PC-3 (cell line): ENCODE data around the gene CETN1. TPM values are rescaled to one million over a fixed set of nuclear protein-coding genes. Genes with fewer than 3 reads are reported as not detected.

Source experiments
- ATAC-seq: fragments of 200-7000 bp; cut with Tn5 transposase; 2 replicates; pipeline ENCODE4 v1.9.1; 2020; ENCODE audit warnings: mild to moderate bottlenecking, moderate library complexity
- BruUV-seq: library from RNA; stranded (reverse); fragments of 400-500 nt; replicated peaks from 2 replicates; lab custom pipeline; 2021; lab: Mats Ljungman, UMichigan
- CTCF ChIA-PET: fragments of 300-600 bp; sonication (Branson Sonifier 250); formaldehyde crosslinking; loops from one replicate; lab custom pipeline; 2022; ENCODE audit warnings: antibody characterized with exemption; lab: Charles Lee
- POLR2A ChIA-PET: fragments of 300-600 bp; sonication (Branson Sonifier 250); formaldehyde crosslinking; loops from one replicate; lab custom pipeline; 2022; ENCODE audit warnings: antibody characterized with exemption; ENCODE audit not compliant: unreplicated experiment; lab: Charles Lee
- DNase-seq: peaks from one replicate; pipeline ENCODE4 v3.0.0-alpha.2; 2015
- H2AFZ ChIP-seq: fragments of 300-600 bp; sonication (generic); 2 replicates; pipeline ENCODE4 v1.6.0; 2016; ENCODE audit warnings: antibody characterized with exemption, low read length
- H3F3A ChIP-seq: fragments of 300-600 bp; sonication (generic); one replicate; pipeline ENCODE4 v1.6.0; 2017; ENCODE audit warnings: antibody characterized with exemption, low read length, control low read depth, mild to moderate bottlenecking; ENCODE audit not compliant: unreplicated experiment
- H3K27ac ChIP-seq: fragments of 300-600 bp; sonication (generic); 2 replicates; pipeline ENCODE4 v1.5.1; 2016; ENCODE audit warnings: mild to moderate bottlenecking, low read length
- H3K27me3 ChIP-seq: fragments of 300-600 bp; sonication (generic); 2 replicates; pipeline ENCODE4 v1.6.1; 2016; ENCODE audit warnings: low read length, mixed read lengths
- H3K36me3 ChIP-seq: fragments of 300-600 bp; sonication (generic); 2 replicates; pipeline ENCODE4 v1.6.1; 2016; ENCODE audit warnings: low read depth, mixed run types, low read length, mixed read lengths
- H3K4me1 ChIP-seq: fragments of 300-600 bp; sonication (generic); 2 replicates; pipeline ENCODE4 v1.5.1; 2016; ENCODE audit warnings: low read length; ENCODE audit not compliant: insufficient read depth
- H3K4me2 ChIP-seq: fragments of 300-600 bp; sonication (generic); 2 replicates; pipeline ENCODE4 v1.6.0; 2016; ENCODE audit warnings: low read length
- H3K4me3 ChIP-seq: fragments of 300-600 bp; sonication (generic); 2 replicates; pipeline ENCODE4 v1.5.1; 2016; ENCODE audit warnings: mild to moderate bottlenecking, low read length, mixed read lengths
- H3K79me2 ChIP-seq: fragments of 300-600 bp; sonication (generic); 2 replicates; pipeline ENCODE4 v1.6.1; 2017; ENCODE audit warnings: low read length, mixed read lengths
- H3K9ac ChIP-seq: fragments of 300-600 bp; sonication (generic); 2 replicates; pipeline ENCODE4 v1.6.0; 2016; ENCODE audit warnings: mild to moderate bottlenecking, low read length
- H3K9me2 ChIP-seq: fragments of 300-600 bp; sonication (generic); replicated peaks from 2 replicates; pipeline ENCODE4 v1.6.1; 2016; ENCODE audit warnings: mixed run types, low read length, mixed read lengths
- H3K9me3 ChIP-seq: fragments of 300-600 bp; sonication (generic); 2 replicates; pipeline ENCODE4 v1.6.1; 2016; ENCODE audit warnings: low read length, mixed read lengths
- H4K20me1 ChIP-seq: fragments of 300-600 bp; sonication (generic); 2 replicates; pipeline ENCODE4 v1.6.1; 2016; ENCODE audit warnings: low read length, mixed read lengths
- EZH2 ChIP-seq: fragments of 300-600 bp; sonication (generic); IDR thresholded peaks from one replicate; pipeline ENCODE4 v1.6.1; 2017; ENCODE audit warnings: antibody characterized with exemption, mild to moderate bottlenecking, low read length; ENCODE audit not compliant: unreplicated experiment
- EZH2phosphoT487 ChIP-seq: fragments of 300-600 bp; sonication (generic); IDR thresholded peaks from 2 replicates; pipeline ENCODE4 v1.6.1; 2018; ENCODE audit warnings: mild to moderate bottlenecking, antibody characterized with exemption, low read length, borderline replicate concordance
- intact Hi-C: fragments of 100-400 bp; cut with micrococcal nuclease; formaldehyde crosslinking; loops from 2 replicates; pipeline ENCODE4 v1.9.0; 2023
- total RNA-seq: library from RNA; depleted of rRNA; stranded (reverse); fragments of >200 nt; gene quantifications from 2 replicates; pipeline ENCODE4 v1.2.3, GENCODE V29; 2014
- TF ChIP-seq, protein P1 (sequence below): fragments of 300-600 bp; sonication (generic); conservative IDR thresholded peaks from 2 replicates; pipeline ENCODE4 v1.5.1; 2017; ENCODE audit warnings: antibody characterized with exemption, low read depth, mild to moderate bottlenecking, low read length

The CETN1 gene
- total RNA-seq, 1 experiment from 2014 or later, result not detected

DNA sequence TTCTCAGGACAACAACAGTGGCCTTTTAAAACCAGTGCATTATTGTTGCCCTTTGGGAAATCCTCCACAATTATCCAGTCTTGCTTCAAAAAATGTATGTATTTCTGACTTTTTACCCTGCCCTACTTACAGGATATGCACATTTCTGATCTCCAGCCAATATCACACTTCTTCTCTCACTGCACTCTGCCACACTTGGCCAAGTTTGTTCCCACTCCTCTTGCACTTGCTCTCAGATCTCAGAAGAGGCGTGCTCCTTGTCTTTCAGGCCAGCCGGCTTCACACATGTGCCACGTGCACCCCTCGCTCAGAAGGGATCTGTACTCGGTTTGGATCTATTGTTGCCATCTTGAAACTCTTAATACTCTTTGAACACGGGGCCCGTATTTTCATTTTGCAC, 32.0 kb downstream of the CETN1 start:
- Histone ChIP-seq H3K9ac (no peak overlapping the region), H3K9me2 (no peaks in the 10 kb centered on the region), H3K9me3 (no peaks in the 10 kb centered on the region), H3K4me1 (no peaks in the 10 kb centered on the region), H2AFZ (no peak overlapping the region), H3F3A (no peaks in the 10 kb centered on the region), H4K20me1 (no peaks in the 10 kb centered on the region), H3K27me3 (peaks cover 27% of the 10 kb centered on the region), H3K36me3 (no peaks in the 10 kb centered on the region), H3K4me3 (no peak overlapping the region), H3K79me2 (no peaks in the 10 kb centered on the region), H3K27ac (no peak overlapping the region), H3K4me2 (no peak overlapping the region)
- POLR2A ChIA-PET, result no interaction called here
- intact Hi-C loops, result loop anchor here (10.0 kb wide), 1 partner anchor 137 kb away; no protein-coding TSS in a partner anchor
- no TSS peak for BruUV-seq
- no peak for DNase-seq
- no peak for ATAC-seq
- CTCF ChIA-PET, result no interaction called here
- TF ChIP-seq EZH2phosphoT487 (no peak), EZH2 (no peak)

GRCh38 chr18:614193-614592, 34.0 kb downstream of the CETN1 start:
- Histone ChIP-seq H3K79me2 (no peaks in the 10 kb centered on the region), H3K4me2 (no peak overlapping the region), H3K9me3 (no peaks in the 10 kb centered on the region), H3K4me1 (no peaks in the 10 kb centered on the region), H3K36me3 (no peaks in the 10 kb centered on the region), H4K20me1 (no peaks in the 10 kb centered on the region), H3K9me2 (no peaks in the 10 kb centered on the region), H3K4me3 (no peak overlapping the region), H3K9ac (no peak overlapping the region), H2AFZ (no peak overlapping the region), H3K27me3 (peaks cover 37% of the 10 kb centered on the region), H3F3A (no peaks in the 10 kb centered on the region), H3K27ac (no peak overlapping the region)
- TF ChIP-seq EZH2phosphoT487, result no peak
- no peak for TF ChIP-seq EZH2
- TF ChIP-seq, protein P1, sequence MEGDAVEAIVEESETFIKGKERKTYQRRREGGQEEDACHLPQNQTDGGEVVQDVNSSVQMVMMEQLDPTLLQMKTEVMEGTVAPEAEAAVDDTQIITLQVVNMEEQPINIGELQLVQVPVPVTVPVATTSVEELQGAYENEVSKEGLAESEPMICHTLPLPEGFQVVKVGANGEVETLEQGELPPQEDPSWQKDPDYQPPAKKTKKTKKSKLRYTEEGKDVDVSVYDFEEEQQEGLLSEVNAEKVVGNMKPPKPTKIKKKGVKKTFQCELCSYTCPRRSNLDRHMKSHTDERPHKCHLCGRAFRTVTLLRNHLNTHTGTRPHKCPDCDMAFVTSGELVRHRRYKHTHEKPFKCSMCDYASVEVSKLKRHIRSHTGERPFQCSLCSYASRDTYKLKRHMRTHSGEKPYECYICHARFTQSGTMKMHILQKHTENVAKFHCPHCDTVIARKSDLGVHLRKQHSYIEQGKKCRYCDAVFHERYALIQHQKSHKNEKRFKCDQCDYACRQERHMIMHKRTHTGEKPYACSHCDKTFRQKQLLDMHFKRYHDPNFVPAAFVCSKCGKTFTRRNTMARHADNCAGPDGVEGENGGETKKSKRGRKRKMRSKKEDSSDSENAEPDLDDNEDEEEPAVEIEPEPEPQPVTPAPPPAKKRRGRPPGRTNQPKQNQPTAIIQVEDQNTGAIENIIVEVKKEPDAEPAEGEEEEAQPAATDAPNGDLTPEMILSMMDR, result no peak
- ATAC-seq (no peak), DNase-seq (no peak)
- ChIA-PET POLR2A (no interaction called here), CTCF (no interaction called here)
- intact Hi-C loops, result loop anchor here (10.0 kb wide), 1 partner anchor 139 kb away; no protein-coding TSS in a partner anchor
- no TSS peak for BruUV-seq

GRCh38 chr18:615092-615521, 34.9 kb downstream of the CETN1 start:
- ChIA-PET POLR2A (no interaction called here), CTCF (interaction anchor here (0.7 kb wide), 1 partner anchor 9 kb away, joined by 3 read pairs; no protein-coding TSS in a partner anchor)
- peaks cover 44% of the 10 kb centered on the region for H3K27me3 ChIP-seq
- H3K27ac ChIP-seq, result no peak overlapping the region
- no peak overlapping the region for H3K9ac ChIP-seq
- no peaks in the 10 kb centered on the region for H3K9me3 ChIP-seq
- no peak for DNase-seq
- TF ChIP-seq EZH2phosphoT487 (no peak), EZH2 (no peak)
- TF ChIP-seq, protein P1, result no peak
- H3K79me2 ChIP-seq, result no peaks in the 10 kb centered on the region
- intact Hi-C loops, result loop anchor here (5.0 to 10.0 kb wide), 2 partner anchors 118 to 140 kb away; no protein-coding TSS in a partner anchor
- no peaks in the 10 kb centered on the region for H3K4me1 ChIP-seq
- no peak for ATAC-seq
- H3K9me2 ChIP-seq, result no peaks in the 10 kb centered on the region
- no peak overlapping the region for H3K4me3 ChIP-seq
- H3K36me3 ChIP-seq, result no peaks in the 10 kb centered on the region
- H3K4me2 ChIP-seq, result no peak overlapping the region
- no peaks in the 10 kb centered on the region for H4K20me1 ChIP-seq
- no peak overlapping the region for H2AFZ ChIP-seq
- no TSS peak for BruUV-seq
- no peaks in the 10 kb centered on the region for H3F3A ChIP-seq
